NCI-H146 treated with DMSO at 0.1 percent for 48 hours (cell line): ENCODE measurements around the gene USP19.

ENCODE experiments used
- DNase-seq: peaks from one replicate; lab custom pipeline; 2025; ENCODE audit not compliant: unreplicated experiment; lab: John Stamatoyannopoulos, UW

The USP19 gene

GRCh38 chr3:49104052-49104426 lies 16.6 kb downstream of the USP19 start:
- no peak for DNase-seq

- no peak for DNase-seq
Measured at GRCh38 chr3:49100046-49100615, 20.5 kb downstream of the USP19 start.

- no peak for DNase-seq
Measured at GRCh38 chr3:49098910-49099630, 21.6 kb downstream of the USP19 start.

GRCh38 chr3:49098429-49098828 lies 22.2 kb downstream of the USP19 start:
- DNase-seq: no peak

GRCh38 chr3:49093853-49094767 lies 26.5 kb downstream of the USP19 start, which contains the start of gene QRICH1:
Gene QRICH1, minus strand, starts transcription at chr3:49094071. Its CDS starts 17,054 bp downstream, at chr3:49077017.
- peak; percentile 88 for DNase-seq

- peak; percentile 19 for DNase-seq
Measured at GRCh38 chr3:49092938-49093852, 27.4 kb downstream of the USP19 start.

- no peak for DNase-seq
Measured at GRCh38 chr3:49081429-49081828, 39.2 kb downstream of the USP19 start.

GRCh38 chr3:49079270-49079669 lies 41.4 kb downstream of the USP19 start:
- no peak for DNase-seq

- no peak for DNase-seq
Measured at GRCh38 chr3:49076646-49077045, 44.0 kb downstream of the USP19 start.

GRCh38 chr3:49076116-49076515 lies 44.5 kb downstream of the USP19 start:
- DNase-seq: no peak
